ENCODE data around the gene GLI1.

GLI1 gene

GRCh38 chr12:57449375-57449774 is 10.2 kb upstream of the GLI1 start:
- DNase-seq (ENCODE audit: low spot score in 2 of 2), result no peak
- Histone ChIP-seq H3K9me3 (no peaks in the 10 kb centered on the region; the same call in 1 of the 2 replicates), H3K36me3 (replicated peaks) (no peaks in the 10 kb centered on the region), H3K4me3 (no peak overlapping the region), H3K4me1 (no peaks in the 10 kb centered on the region; the same call in 1 of the 2 replicates), H3K27me3 (ENCODE audit: low read depth) (no peaks in the 10 kb centered on the region)
- in situ Hi-C loops (cut with MboI; ENCODE audit: low sequenced_read_pairs), result no loop called here

GRCh38 chr12:57450057-57450456 is 9.5 kb upstream of the GLI1 start:
- H3K4me1 ChIP-seq, result peaks cover 4% of the 10 kb centered on the region
- DNase-seq (ENCODE audit: low spot score in 2 of 2), result no peak
- in situ Hi-C loops (cut with MboI; ENCODE audit: low sequenced_read_pairs), result no loop called here

GRCh38 chr12:57451233-57451778 is 8.3 kb upstream of the GLI1 start:
- Histone ChIP-seq H3K4me3 (no peak overlapping the region), H3K9me3 (no peaks in the 10 kb centered on the region; the same call in 1 of the 2 replicates), H3K36me3 (replicated peaks) (no peaks in the 10 kb centered on the region), H3K27me3 (ENCODE audit: low read depth) (no peaks in the 10 kb centered on the region), H3K4me1 (peaks cover 6% of the 10 kb centered on the region)
- DNase-seq (ENCODE audit: low spot score in 2 of 2), result no peak
- in situ Hi-C loops (cut with MboI; ENCODE audit: low sequenced_read_pairs), result no loop called here

More at GRCh38 chr12:57450057-57450456, 9.5 kb upstream of the GLI1 start:
- no peaks in the 10 kb centered on the region for H3K36me3 ChIP-seq (replicated peaks)
- H3K27me3 ChIP-seq (ENCODE audit: low read depth), result no peaks in the 10 kb centered on the region
- H3K9me3 ChIP-seq, result no peaks in the 10 kb centered on the region; the same call in 1 of the 2 replicates
- no peak overlapping the region for H3K4me3 ChIP-seq

- H3K36me3 ChIP-seq (replicated peaks), result no peaks in the 10 kb centered on the region
- H3K4me1 ChIP-seq, result peaks cover 6% of the 10 kb centered on the region
- H3K9me3 ChIP-seq, result no peaks in the 10 kb centered on the region
- no peak overlapping the region for H3K4me3 ChIP-seq
- in situ Hi-C loops (cut with MboI; ENCODE audit: low sequenced_read_pairs), result no loop called here
- no peak for DNase-seq (ENCODE audit: low spot score in 2 of 2)
- no peaks in the 10 kb centered on the region for H3K27me3 ChIP-seq (ENCODE audit: low read depth)
These were observed 7.2 kb upstream of the GLI1 start for GRCh38 chr12:57452181-57452936.

- Histone ChIP-seq H3K4me3 (no peak overlapping the region), H3K9me3 (no peaks in the 10 kb centered on the region), H3K27me3 (ENCODE audit: low read depth) (no peaks in the 10 kb centered on the region), H3K4me1 (peaks cover 6% of the 10 kb centered on the region), H3K36me3 (replicated peaks) (no peaks in the 10 kb centered on the region)
- in situ Hi-C loops (cut with MboI; ENCODE audit: low sequenced_read_pairs), result no loop called here
- DNase-seq (ENCODE audit: low spot score in 2 of 2), result peak; percentile 66 to 90
These were observed 6.6 kb upstream of the GLI1 start for GRCh38 chr12:57452937-57453509.

GRCh38 chr12:57454213-57454565 is 5.4 kb upstream of the GLI1 start:
- no peaks in the 10 kb centered on the region for H3K27me3 ChIP-seq (ENCODE audit: low read depth)
- in situ Hi-C loops (cut with MboI; ENCODE audit: low sequenced_read_pairs), result no loop called here
- H3K4me1 ChIP-seq, result peaks cover 12% of the 10 kb centered on the region

GRCh38 chr12:57454566-57455373 is 4.8 kb upstream of the GLI1 start, which contains the start of gene INHBE:
Gene INHBE (plus strand): TSS chr12:57455307. CDS start chr12:57455537, 230 bp downstream.
- in situ Hi-C loops (cut with MboI; ENCODE audit: low sequenced_read_pairs), result loop anchor here (5.0 kb wide), 1 partner anchor 192 kb away; no protein-coding TSS in a partner anchor
- peak in 1 of 2 experiments; percentile 54 for DNase-seq (ENCODE audit: low spot score in 2 of 2)
- H3K9me3 ChIP-seq, result no peaks in the 10 kb centered on the region
- H3K4me3 ChIP-seq, result peak within 1 kb of the TSS; percentile 12
- peaks cover 12% of the 10 kb centered on the region for H3K4me1 ChIP-seq
- H3K36me3 ChIP-seq (replicated peaks), result no peaks in the 10 kb centered on the region
- H3K27me3 ChIP-seq (ENCODE audit: low read depth), result no peaks in the 10 kb centered on the region

More at GRCh38 chr12:57454213-57454565, 5.4 kb upstream of the GLI1 start:
- H3K36me3 ChIP-seq (replicated peaks), result no peaks in the 10 kb centered on the region
- DNase-seq (ENCODE audit: low spot score in 2 of 2), result no peak
- H3K4me3 ChIP-seq, result no peak overlapping the region
- H3K9me3 ChIP-seq, result no peaks in the 10 kb centered on the region

- Histone ChIP-seq H3K9me3 (no peaks in the 10 kb centered on the region), H3K4me3 (peak overlapping the region; percentile 12), H3K36me3 (replicated peaks) (no peaks in the 10 kb centered on the region), H3K4me1 (peaks cover 12% of the 10 kb centered on the region), H3K27me3 (ENCODE audit: low read depth) (no peaks in the 10 kb centered on the region)
- in situ Hi-C loops (cut with MboI; ENCODE audit: low sequenced_read_pairs), result loop anchor here (5.0 kb wide), 1 partner anchor 193 kb away; no protein-coding TSS in a partner anchor
- no peak for DNase-seq (ENCODE audit: low spot score in 2 of 2)
These were observed 4.0 kb upstream of the GLI1 start for GRCh38 chr12:57455374-57456144.

- no peaks in the 10 kb centered on the region for H3K36me3 ChIP-seq (replicated peaks)
- H3K4me3 ChIP-seq, result peak overlapping the region; percentile 12
- peak; percentile 53 to 78 for DNase-seq (ENCODE audit: low spot score in 2 of 2)
- in situ Hi-C loops (cut with MboI; ENCODE audit: low sequenced_read_pairs), result loop anchor here (5.0 kb wide), 1 partner anchor 194 kb away; no protein-coding TSS in a partner anchor
- peaks cover 12% of the 10 kb centered on the region for H3K4me1 ChIP-seq
- no peaks in the 10 kb centered on the region for H3K27me3 ChIP-seq (ENCODE audit: low read depth)
- no peaks in the 10 kb centered on the region for H3K9me3 ChIP-seq
These were observed 3.4 kb upstream of the GLI1 start for GRCh38 chr12:57456145-57456700.

- H3K36me3 ChIP-seq (replicated peaks), result no peaks in the 10 kb centered on the region
- no peak overlapping the region for H3K4me3 ChIP-seq
- in situ Hi-C loops (cut with MboI; ENCODE audit: low sequenced_read_pairs), result loop anchor here (5.0 kb wide), 1 partner anchor 195 kb away; no protein-coding TSS in a partner anchor
- no peaks in the 10 kb centered on the region for H3K27me3 ChIP-seq (ENCODE audit: low read depth)
- H3K9me3 ChIP-seq, result no peaks in the 10 kb centered on the region
- H3K4me1 ChIP-seq, result peaks cover 12% of the 10 kb centered on the region
- DNase-seq (ENCODE audit: low spot score in 2 of 2), result no peak
These were observed 2.7 kb upstream of the GLI1 start for GRCh38 chr12:57456737-57457490.

- no peak for DNase-seq (ENCODE audit: low spot score in 2 of 2)
- Histone ChIP-seq H3K27me3 (ENCODE audit: low read depth) (no peaks in the 10 kb centered on the region), H3K4me1 (peaks cover 17% of the 10 kb centered on the region), H3K36me3 (replicated peaks) (no peaks in the 10 kb centered on the region), H3K9me3 (no peaks in the 10 kb centered on the region), H3K4me3 (peak overlapping the region; percentile 49)
- in situ Hi-C loops (cut with MboI; ENCODE audit: low sequenced_read_pairs), result loop anchor here (5.0 kb wide), 1 partner anchor 196 kb away; no protein-coding TSS in a partner anchor
These were observed 925 bp upstream of the GLI1 start for GRCh38 chr12:57458665-57459054.

Measured in HAP-1 (cell line).